ENCODE measurements around the gene GRIA2. TPM values are rescaled to one million over a fixed set of nuclear protein-coding genes. Genes with fewer than 3 reads are reported as not detected.

GRIA2 gene
- total RNA-seq, 4 donors from 2014 or later = 10.0 to 64.5 (median 36.6) TPM

- Histone ChIP-seq H3K4me3 (no peak overlapping the region), H3K27ac (peak overlapping the region in 1 of 2 donors; percentile 43), H3K4me1 (no peaks in the 10 kb centered on the region), H3K36me3 (no peaks in the 10 kb centered on the region), H3K27me3 (peaks cover 0 to 13% of the 10 kb centered on the region in 2 donors), H3K9me3 (no peaks in the 10 kb centered on the region)
- no peak for DNase-seq
- intact Hi-C loops (cut with DNase I; ENCODE audit: low total_unique reads) = no loop called here
- TF ChIP-seq POLR2A (IDR thresholded peaks at IDR 0.05) = no peak
- TF ChIP-seq, protein P1, sequence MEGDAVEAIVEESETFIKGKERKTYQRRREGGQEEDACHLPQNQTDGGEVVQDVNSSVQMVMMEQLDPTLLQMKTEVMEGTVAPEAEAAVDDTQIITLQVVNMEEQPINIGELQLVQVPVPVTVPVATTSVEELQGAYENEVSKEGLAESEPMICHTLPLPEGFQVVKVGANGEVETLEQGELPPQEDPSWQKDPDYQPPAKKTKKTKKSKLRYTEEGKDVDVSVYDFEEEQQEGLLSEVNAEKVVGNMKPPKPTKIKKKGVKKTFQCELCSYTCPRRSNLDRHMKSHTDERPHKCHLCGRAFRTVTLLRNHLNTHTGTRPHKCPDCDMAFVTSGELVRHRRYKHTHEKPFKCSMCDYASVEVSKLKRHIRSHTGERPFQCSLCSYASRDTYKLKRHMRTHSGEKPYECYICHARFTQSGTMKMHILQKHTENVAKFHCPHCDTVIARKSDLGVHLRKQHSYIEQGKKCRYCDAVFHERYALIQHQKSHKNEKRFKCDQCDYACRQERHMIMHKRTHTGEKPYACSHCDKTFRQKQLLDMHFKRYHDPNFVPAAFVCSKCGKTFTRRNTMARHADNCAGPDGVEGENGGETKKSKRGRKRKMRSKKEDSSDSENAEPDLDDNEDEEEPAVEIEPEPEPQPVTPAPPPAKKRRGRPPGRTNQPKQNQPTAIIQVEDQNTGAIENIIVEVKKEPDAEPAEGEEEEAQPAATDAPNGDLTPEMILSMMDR (IDR thresholded peaks at IDR 0.05) = no peak
Observed at GRCh38 chr4:157226601-157227000, 6.1 kb downstream of the GRIA2 start.

DNA sequence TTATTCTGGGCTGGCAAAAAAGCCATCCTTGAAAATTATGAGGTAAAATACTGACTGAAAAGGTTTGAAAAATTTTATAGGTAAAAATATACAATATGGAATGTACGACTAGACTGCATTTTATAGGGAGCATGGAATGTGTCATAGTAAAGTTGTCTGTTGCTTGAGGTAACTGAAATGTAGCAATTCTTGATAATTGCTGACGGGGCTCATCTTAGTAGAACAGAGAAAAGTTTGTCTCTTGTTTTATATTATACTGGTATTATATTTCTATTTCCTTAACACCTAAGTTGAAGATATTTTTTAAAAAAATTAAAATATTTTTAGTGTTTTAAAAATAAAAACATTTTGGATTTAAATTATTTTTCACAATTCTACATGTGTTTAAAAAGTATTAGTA, 11.0 kb downstream of the GRIA2 start:
- no peak for TF ChIP-seq POLR2A (IDR thresholded peaks at IDR 0.05)
- TF ChIP-seq, protein P1 (IDR thresholded peaks at IDR 0.05) = no peak
- no peak for DNase-seq
- Histone ChIP-seq H3K36me3 (no peaks in the 10 kb centered on the region), H3K4me1 (no peaks in the 10 kb centered on the region), H3K9me3 (no peaks in the 10 kb centered on the region), H3K27me3 (no peaks in the 10 kb centered on the region), H3K27ac (no peak overlapping the region), H3K4me3 (no peak overlapping the region)
- intact Hi-C loops (cut with DNase I; ENCODE audit: low total_unique reads) = no loop called here

GRCh38 chr4:157242871-157243270, 22.3 kb downstream of the GRIA2 start:
- Histone ChIP-seq H3K4me3 (no peak overlapping the region), H3K9me3 (no peaks in the 10 kb centered on the region), H3K36me3 (no peaks in the 10 kb centered on the region), H3K27ac (no peak overlapping the region), H3K4me1 (no peaks in the 10 kb centered on the region), H3K27me3 (no peaks in the 10 kb centered on the region)
- DNase-seq = no peak
- intact Hi-C loops (cut with DNase I; ENCODE audit: low total_unique reads) = no loop called here
- TF ChIP-seq, protein P1 (IDR thresholded peaks at IDR 0.05) = no peak
- TF ChIP-seq POLR2A (IDR thresholded peaks at IDR 0.05) = no peak

- Histone ChIP-seq H3K4me1 (no peaks in the 10 kb centered on the region), H3K27me3 (no peaks in the 10 kb centered on the region), H3K36me3 (no peaks in the 10 kb centered on the region), H3K27ac (peak overlapping the region in 1 of 2 donors; percentile 45), H3K9me3 (no peaks in the 10 kb centered on the region), H3K4me3 (no peak overlapping the region)
- intact Hi-C loops (cut with DNase I; ENCODE audit: low total_unique reads) = no loop called here
- no peak for TF ChIP-seq POLR2A (IDR thresholded peaks at IDR 0.05)
- TF ChIP-seq, protein P1 (IDR thresholded peaks at IDR 0.05) = no peak
- DNase-seq = no peak
Observed at GRCh38 chr4:157244348-157244747, 23.8 kb downstream of the GRIA2 start.

DNA sequence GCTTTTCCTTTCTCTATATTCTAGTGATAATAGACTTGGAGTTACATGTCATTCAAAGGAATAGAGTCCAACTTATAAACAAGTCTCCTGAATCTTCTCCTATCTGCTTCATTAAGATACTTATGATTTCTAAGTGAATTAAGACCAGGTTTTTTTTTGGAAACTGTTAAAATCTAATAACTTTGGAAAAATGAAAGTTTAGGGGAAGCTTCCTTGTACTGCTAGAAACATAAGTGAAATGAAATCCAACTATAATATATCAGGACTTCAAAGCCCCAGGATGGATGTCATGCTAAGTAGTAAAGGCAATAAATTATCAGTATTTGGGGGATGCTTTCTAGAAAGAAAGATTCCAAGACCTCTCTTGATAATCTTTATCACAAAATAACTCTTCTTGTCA, 24.8 kb downstream of the GRIA2 start:
- no peaks in the 10 kb centered on the region for H3K4me1 ChIP-seq
- H3K4me3 ChIP-seq = no peak overlapping the region
- H3K36me3 ChIP-seq = no peaks in the 10 kb centered on the region
- H3K27me3 ChIP-seq = no peaks in the 10 kb centered on the region
- no peaks in the 10 kb centered on the region for H3K9me3 ChIP-seq
- intact Hi-C loops (cut with DNase I; ENCODE audit: low total_unique reads) = no loop called here
- no peak for TF ChIP-seq POLR2A (IDR thresholded peaks at IDR 0.05)
- TF ChIP-seq, protein P1 (IDR thresholded peaks at IDR 0.05) = no peak
- DNase-seq = no peak
- H3K27ac ChIP-seq = peak overlapping the region in 1 of 2 donors; percentile 45
